Ovary (tissue), 3 donors: ENCODE data around the gene SRSF10.

Experiments used
- POLR2A ChIP-seq: fragments of 450-650 bp; IDR thresholded peaks from one replicate; pipeline ENCODE4 v1.6.1; 2017; ENCODE audit warnings: antibody characterized with exemption, mild to moderate bottlenecking, moderate library complexity
- TF ChIP-seq, protein P1 (sequence below), 3 donors: fragments of 450-650 bp in 2 of 3; fragments of 200-600 bp in 1 of 3; IDR thresholded peaks; one replicate each; pipeline versions ENCODE4 v1.5.1 to v1.8.0; 2016 to 2022; ENCODE audit warnings: antibody characterized with exemption in 3 of 3, mild to moderate bottlenecking in 1 of 3
- donor health status: DM: no; HTN: no; CAD: no.

DNA sequence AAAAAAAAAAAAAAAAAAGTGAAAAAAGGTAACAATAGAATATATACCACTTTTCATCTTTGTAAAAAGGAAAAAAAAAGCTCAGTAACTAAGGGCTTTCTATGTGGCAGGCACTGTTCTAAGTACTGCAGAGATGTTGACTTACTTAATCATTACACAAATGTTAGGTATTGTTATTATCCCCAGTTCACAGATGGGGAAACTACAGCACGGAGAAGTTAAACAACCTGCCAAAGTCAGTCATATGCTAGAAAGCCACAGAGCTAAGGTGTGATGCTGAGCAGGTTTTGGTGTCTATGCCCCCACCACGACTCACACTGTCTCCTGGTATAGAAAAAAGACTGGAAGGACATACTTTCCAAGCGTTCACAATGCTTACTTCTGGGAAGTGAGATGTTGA, 27.1 kb downstream of the SRSF10 start:
- TF ChIP-seq, protein P1, sequence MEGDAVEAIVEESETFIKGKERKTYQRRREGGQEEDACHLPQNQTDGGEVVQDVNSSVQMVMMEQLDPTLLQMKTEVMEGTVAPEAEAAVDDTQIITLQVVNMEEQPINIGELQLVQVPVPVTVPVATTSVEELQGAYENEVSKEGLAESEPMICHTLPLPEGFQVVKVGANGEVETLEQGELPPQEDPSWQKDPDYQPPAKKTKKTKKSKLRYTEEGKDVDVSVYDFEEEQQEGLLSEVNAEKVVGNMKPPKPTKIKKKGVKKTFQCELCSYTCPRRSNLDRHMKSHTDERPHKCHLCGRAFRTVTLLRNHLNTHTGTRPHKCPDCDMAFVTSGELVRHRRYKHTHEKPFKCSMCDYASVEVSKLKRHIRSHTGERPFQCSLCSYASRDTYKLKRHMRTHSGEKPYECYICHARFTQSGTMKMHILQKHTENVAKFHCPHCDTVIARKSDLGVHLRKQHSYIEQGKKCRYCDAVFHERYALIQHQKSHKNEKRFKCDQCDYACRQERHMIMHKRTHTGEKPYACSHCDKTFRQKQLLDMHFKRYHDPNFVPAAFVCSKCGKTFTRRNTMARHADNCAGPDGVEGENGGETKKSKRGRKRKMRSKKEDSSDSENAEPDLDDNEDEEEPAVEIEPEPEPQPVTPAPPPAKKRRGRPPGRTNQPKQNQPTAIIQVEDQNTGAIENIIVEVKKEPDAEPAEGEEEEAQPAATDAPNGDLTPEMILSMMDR (IDR thresholded peaks at IDR 0.05) = no peak
- TF ChIP-seq POLR2A = no peak
